Activated naive CD4-positive, alpha-beta T cell treated with anti-CD3 and anti-CD28 coated beads, Interleukin-2, amount 50 U/mL, for 24 hours (primary cell): ENCODE measurements around the gene RAB3GAP1.
A peak's percentile ranks its signal among the peaks of the same experiment; 100 is the strongest.
"Not testable (repeated sequence)": the region's sequence is repeated elsewhere in the genome, so short reads cannot be mapped to it uniquely, and the experiment has no call there.

Source experiments
- H3K27ac Mint-ChIP-seq: one replicate; pipeline ENCODE4 v1.8.0; 2021; ENCODE audit warnings: mild to moderate bottlenecking, mixed read lengths
- H3K27me3 Mint-ChIP-seq: one replicate; pipeline ENCODE4 v1.8.0; 2021; ENCODE audit warnings: mixed read lengths
- H3K36me3 Mint-ChIP-seq: one replicate; pipeline ENCODE4 v1.8.0; 2021; ENCODE audit warnings: mixed read lengths
- H3K4me1 Mint-ChIP-seq: one replicate; pipeline ENCODE4 v1.8.0; 2021; ENCODE audit warnings: mixed read lengths
- H3K4me3 Mint-ChIP-seq: one replicate; pipeline ENCODE4 v1.8.0; 2021; ENCODE audit warnings: mild to moderate bottlenecking, mixed read lengths
- H3K9me3 Mint-ChIP-seq: one replicate; pipeline ENCODE4 v1.8.0; 2021; ENCODE audit warnings: mixed read lengths

Gene RAB3GAP1

GRCh38 chr2:135052042-135052876, at the start of gene RAB3GAP1:
Gene RAB3GAP1, plus strand, starts transcription at chr2:135052292. Its CDS starts 16 bp downstream, at chr2:135052308.
- Mint-ChIP-seq H3K9me3 (no peaks in the 10 kb centered on the region), H3K36me3 (peaks cover 16% of the 10 kb centered on the region), H3K27ac (peak within 1 kb of the TSS; percentile 100), H3K27me3 (no peaks in the 10 kb centered on the region), H3K4me3 (peak within 1 kb of the TSS; percentile 99), H3K4me1 (peaks cover 55% of the 10 kb centered on the region)

- Mint-ChIP-seq H3K27ac (no peak overlapping the region), H3K27me3 (peaks cover 2% of the 10 kb centered on the region), H3K9me3 (no peaks in the 10 kb centered on the region), H3K36me3 (no peaks in the 10 kb centered on the region), H3K4me1 (peaks cover 6% of the 10 kb centered on the region), H3K4me3 (no peak overlapping the region)
Observed at GRCh38 chr2:135002836-135003235, 49.3 kb upstream of the RAB3GAP1 start.

GRCh38 chr2:135004005-135004746, 47.9 kb upstream of the RAB3GAP1 start:
- Mint-ChIP-seq H3K27ac (no peak overlapping the region), H3K36me3 (no peaks in the 10 kb centered on the region), H3K4me3 (peak overlapping the region; percentile 15), H3K4me1 (peaks cover 6% of the 10 kb centered on the region), H3K27me3 (peaks cover 2% of the 10 kb centered on the region), H3K9me3 (no peaks in the 10 kb centered on the region)

- Mint-ChIP-seq H3K27ac (no peak overlapping the region), H3K9me3 (no peaks in the 10 kb centered on the region), H3K4me3 (no peak overlapping the region), H3K36me3 (no peaks in the 10 kb centered on the region), H3K4me1 (peaks cover 6% of the 10 kb centered on the region), H3K27me3 (peaks cover 2% of the 10 kb centered on the region)
Observed at GRCh38 chr2:135005753-135006152, 46.3 kb upstream of the RAB3GAP1 start.

- Mint-ChIP-seq H3K36me3 (no peaks in the 10 kb centered on the region), H3K4me3 (no peak overlapping the region), H3K27ac (no peak overlapping the region), H3K4me1 (peaks cover 3% of the 10 kb centered on the region), H3K9me3 (no peaks in the 10 kb centered on the region), H3K27me3 (peaks cover under 1% of the 10 kb centered on the region)
Observed at GRCh38 chr2:135009339-135009738, 42.8 kb upstream of the RAB3GAP1 start.

- no peaks in the 10 kb centered on the region for H3K4me1 Mint-ChIP-seq
- no peaks in the 10 kb centered on the region for H3K27me3 Mint-ChIP-seq
- no peak overlapping the region for H3K27ac Mint-ChIP-seq
- no peaks in the 10 kb centered on the region for H3K9me3 Mint-ChIP-seq
- no peak overlapping the region for H3K4me3 Mint-ChIP-seq
- no peaks in the 10 kb centered on the region for H3K36me3 Mint-ChIP-seq
Observed at GRCh38 chr2:135010200-135010942, 41.7 kb upstream of the RAB3GAP1 start.

- Mint-ChIP-seq H3K9me3 (peaks cover under 1% of the 10 kb centered on the region), H3K4me1 (no peaks in the 10 kb centered on the region), H3K36me3 (no peaks in the 10 kb centered on the region), H3K4me3 (no peak overlapping the region), H3K27me3 (no peaks in the 10 kb centered on the region), H3K27ac (no peak overlapping the region)
Observed at GRCh38 chr2:135011633-135012032, 40.5 kb upstream of the RAB3GAP1 start.

- peak overlapping the region; percentile 3 for H3K27ac Mint-ChIP-seq
- peaks cover 22% of the 10 kb centered on the region for H3K4me1 Mint-ChIP-seq
Observed at GRCh38 chr2:135021618-135022017, 30.5 kb upstream of the RAB3GAP1 start.

GRCh38 chr2:135022952-135023880, 28.9 kb upstream of the RAB3GAP1 start:
- Mint-ChIP-seq H3K4me1 (peaks cover 22% of the 10 kb centered on the region), H3K36me3 (no peaks in the 10 kb centered on the region), H3K27ac (peak overlapping the region; percentile 60), H3K9me3 (no peaks in the 10 kb centered on the region), H3K4me3 (no peak overlapping the region), H3K27me3 (no peaks in the 10 kb centered on the region)

More at GRCh38 chr2:135021618-135022017, 30.5 kb upstream of the RAB3GAP1 start:
- Mint-ChIP-seq H3K4me3 (no peak overlapping the region), H3K27me3 (no peaks in the 10 kb centered on the region), H3K9me3 (peaks cover 5% of the 10 kb centered on the region), H3K36me3 (peaks cover 1% of the 10 kb centered on the region)

GRCh38 chr2:135023886-135024485, 28.1 kb upstream of the RAB3GAP1 start:
- H3K4me1 Mint-ChIP-seq, result peaks cover 22% of the 10 kb centered on the region
- no peak overlapping the region for H3K27ac Mint-ChIP-seq
- H3K9me3 Mint-ChIP-seq, result no peaks in the 10 kb centered on the region
- no peak overlapping the region for H3K4me3 Mint-ChIP-seq
- H3K27me3 Mint-ChIP-seq, result no peaks in the 10 kb centered on the region
- H3K36me3 Mint-ChIP-seq, result no peaks in the 10 kb centered on the region

- Mint-ChIP-seq H3K4me3 (no peak overlapping the region), H3K36me3 (no peaks in the 10 kb centered on the region), H3K27ac (no peak overlapping the region), H3K4me1 (no peaks in the 10 kb centered on the region), H3K27me3 (peaks cover 3% of the 10 kb centered on the region), H3K9me3 (peaks cover 8% of the 10 kb centered on the region)
Observed at GRCh38 chr2:135029481-135030134, 22.5 kb upstream of the RAB3GAP1 start.

- Mint-ChIP-seq H3K9me3 (peaks cover 8% of the 10 kb centered on the region), H3K27me3 (peaks cover 3% of the 10 kb centered on the region), H3K36me3 (no peaks in the 10 kb centered on the region), H3K27ac (no peak overlapping the region), H3K4me3 (no peak overlapping the region), H3K4me1 (no peaks in the 10 kb centered on the region)
Observed at GRCh38 chr2:135030826-135031225, 21.3 kb upstream of the RAB3GAP1 start.

- H3K27me3 Mint-ChIP-seq, H3K4me1 Mint-ChIP-seq, H3K9me3 Mint-ChIP-seq, H3K27ac Mint-ChIP-seq, H3K36me3 Mint-ChIP-seq, H3K4me3 Mint-ChIP-seq: not testable (repeated sequence)
Observed at GRCh38 chr2:135033216-135033615, 18.9 kb upstream of the RAB3GAP1 start.

GRCh38 chr2:135037831-135038230, 14.3 kb upstream of the RAB3GAP1 start:
- Mint-ChIP-seq H3K9me3 (no peaks in the 10 kb centered on the region), H3K4me3 (no peak overlapping the region), H3K27ac (no peak overlapping the region), H3K27me3 (no peaks in the 10 kb centered on the region), H3K4me1 (no peaks in the 10 kb centered on the region), H3K36me3 (no peaks in the 10 kb centered on the region)
